Ectodermal cell (in vitro differentiated cells): Measurements from ENCODE around the gene EPHA1.
"Not testable (repeated sequence)": the region's sequence is repeated elsewhere in the genome, so short reads cannot be mapped to it uniquely, and the experiment has no call there.

Source experiments
- H3K27ac ChIP-seq: 2 replicates; pipeline ENCODE4 v1.7.0; 2013; ENCODE audit warnings: mild to moderate bottlenecking, low read depth, low read length; ENCODE audit not compliant: insufficient read depth, poor library complexity, severe bottlenecking
- H3K27me3 ChIP-seq: 2 replicates; pipeline ENCODE4 v1.7.0; 2013; ENCODE audit warnings: mild to moderate bottlenecking, low read length; ENCODE audit not compliant: insufficient read depth, control insufficient read depth, poor library complexity, severe bottlenecking
- H3K36me3 ChIP-seq: one replicate; pipeline ENCODE4 v1.7.0; 2013; ENCODE audit warnings: low read length; ENCODE audit not compliant: control insufficient read depth, insufficient read depth
- H3K4me1 ChIP-seq: one replicate; pipeline ENCODE4 v1.7.0; 2013; ENCODE audit warnings: low read length; ENCODE audit not compliant: control insufficient read depth, insufficient read depth
- H3K4me3 ChIP-seq: 2 replicates; pipeline ENCODE4 v1.7.0; 2013; ENCODE audit warnings: low read depth, low read length, control low read depth; ENCODE audit not compliant: insufficient read depth
- H3K9me3 ChIP-seq: 2 replicates; pipeline ENCODE4 v1.7.0; 2013; ENCODE audit warnings: mild to moderate bottlenecking, low read length, moderate library complexity; ENCODE audit not compliant: control insufficient read depth
- WGBS, 2 experiments: methylation state at CpG; one replicate each; pipeline ENCODE4 v1.1.7; 2013; ENCODE audit warnings: missing lambda C conversion rate in 2 of 2; 5-methylcytosine and 5-hydroxymethylcytosine counted together

Gene EPHA1

DNA sequence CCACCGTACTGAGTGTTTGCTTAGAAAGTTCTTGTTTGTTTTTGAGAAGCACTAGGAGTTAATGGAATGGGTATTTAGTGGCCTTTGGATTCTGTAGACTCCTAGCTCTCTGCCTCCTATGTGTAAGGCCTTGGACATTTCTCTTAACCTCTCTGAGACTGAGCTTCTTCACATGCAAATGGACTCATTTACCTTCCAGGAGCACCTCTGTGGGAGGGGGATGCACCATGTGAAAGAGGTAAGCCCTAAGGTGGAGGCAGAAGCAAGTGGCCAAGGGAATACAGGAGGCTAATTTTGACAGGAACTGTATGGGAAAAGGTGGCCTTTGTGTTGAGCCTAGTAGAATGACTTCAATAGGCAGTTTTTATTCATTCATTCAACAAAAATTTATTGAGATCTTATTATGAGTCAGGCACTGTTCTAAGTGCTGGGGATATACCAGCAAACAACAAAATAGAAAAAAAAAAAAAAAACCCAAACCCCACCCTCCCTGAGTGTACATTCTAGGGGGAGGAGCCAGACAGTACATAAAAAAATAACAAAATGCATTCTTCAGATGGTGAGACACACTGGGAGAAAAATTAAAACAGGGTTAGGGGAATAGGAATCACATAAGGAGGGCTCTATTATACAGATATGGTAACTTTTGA lies 9.2 kb upstream of the EPHA1 start:
- Histone ChIP-seq H3K9me3 (no peaks in the 10 kb centered on the region), H3K4me3 (no peak overlapping the region), H3K36me3 (no peaks in the 10 kb centered on the region), H3K27ac (no peak overlapping the region), H3K27me3 (no peaks in the 10 kb centered on the region), H3K4me1 (no peaks in the 10 kb centered on the region)
- WGBS, 2 experiments: 50 to 64% methylated on average over 1 of the region's 1 CpG

DNA sequence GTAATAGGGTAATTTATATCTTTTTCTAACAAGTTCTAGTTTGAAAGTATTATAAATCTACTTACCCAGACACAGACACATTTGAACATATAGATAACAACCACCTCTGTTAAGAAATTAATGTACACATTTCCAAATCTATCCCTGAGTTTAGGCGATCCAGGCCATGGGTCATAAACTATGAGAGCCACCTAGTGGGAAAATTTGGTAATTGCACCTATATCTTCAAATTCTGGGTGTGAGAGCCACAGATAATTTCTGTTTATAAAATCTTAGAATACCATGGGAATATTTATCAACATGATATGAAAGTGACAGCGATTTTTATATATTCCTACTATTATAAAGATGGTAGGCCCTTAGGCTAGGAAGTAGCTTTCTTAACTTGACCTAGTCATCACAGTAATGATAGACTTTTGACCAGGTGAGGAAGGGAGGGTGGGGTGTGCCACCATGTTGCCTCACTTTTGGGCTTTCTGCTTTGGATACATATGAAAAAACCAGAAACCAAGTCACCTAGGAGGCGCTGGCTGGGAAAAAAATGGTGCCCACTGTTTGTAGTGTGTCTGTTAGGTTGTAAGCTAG lies 8.0 kb upstream of the EPHA1 start:
- H3K9me3 ChIP-seq: no peaks in the 10 kb centered on the region
- no peaks in the 10 kb centered on the region for H3K36me3 ChIP-seq
- no peaks in the 10 kb centered on the region for H3K27me3 ChIP-seq
- H3K4me3 ChIP-seq: no peak overlapping the region
- H3K27ac ChIP-seq: no peak overlapping the region
- no peaks in the 10 kb centered on the region for H3K4me1 ChIP-seq
- WGBS, 2 experiments: 35 to 67% methylated on average over 2 of the region's 3 CpGs

DNA sequence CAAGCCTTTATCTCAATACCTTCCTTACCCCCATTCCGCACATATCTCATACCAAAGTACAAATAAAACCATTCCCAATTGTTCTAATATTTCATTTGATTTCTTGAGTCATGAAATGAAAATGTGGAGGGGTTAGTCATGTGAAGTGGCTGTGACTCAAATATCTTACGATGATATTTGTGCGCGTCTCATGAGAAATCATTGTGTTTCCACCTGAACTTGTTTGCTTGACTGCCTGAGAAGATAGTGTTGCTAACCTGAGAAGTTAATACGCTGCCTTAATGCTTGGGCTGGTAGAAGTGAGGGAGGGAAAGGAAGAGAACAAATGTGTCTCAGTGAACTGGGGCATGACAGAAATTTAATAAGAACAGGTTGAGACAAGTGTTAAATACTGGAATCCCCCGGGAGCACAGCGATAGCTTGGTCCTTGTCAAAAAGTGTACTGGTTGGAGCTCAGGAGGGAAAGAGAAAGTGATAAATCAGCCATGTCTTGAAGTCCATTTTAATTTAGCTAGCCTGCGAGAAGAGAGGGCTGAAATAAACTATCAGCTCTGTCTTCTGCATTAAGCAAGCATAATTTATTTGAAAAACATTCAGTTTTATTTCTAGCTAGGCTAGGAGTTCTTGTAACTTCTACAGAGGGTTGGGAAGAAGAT lies 7.2 kb upstream of the EPHA1 start:
- H3K36me3 ChIP-seq: no peaks in the 10 kb centered on the region
- 94 to 97% methylated on average over 7 to 8 of the region's 8 CpGs for WGBS, 2 experiments
- H3K27me3 ChIP-seq: no peaks in the 10 kb centered on the region
- H3K4me1 ChIP-seq: no peaks in the 10 kb centered on the region
- H3K9me3 ChIP-seq: no peaks in the 10 kb centered on the region
- no peak overlapping the region for H3K4me3 ChIP-seq
- H3K27ac ChIP-seq: no peak overlapping the region

DNA sequence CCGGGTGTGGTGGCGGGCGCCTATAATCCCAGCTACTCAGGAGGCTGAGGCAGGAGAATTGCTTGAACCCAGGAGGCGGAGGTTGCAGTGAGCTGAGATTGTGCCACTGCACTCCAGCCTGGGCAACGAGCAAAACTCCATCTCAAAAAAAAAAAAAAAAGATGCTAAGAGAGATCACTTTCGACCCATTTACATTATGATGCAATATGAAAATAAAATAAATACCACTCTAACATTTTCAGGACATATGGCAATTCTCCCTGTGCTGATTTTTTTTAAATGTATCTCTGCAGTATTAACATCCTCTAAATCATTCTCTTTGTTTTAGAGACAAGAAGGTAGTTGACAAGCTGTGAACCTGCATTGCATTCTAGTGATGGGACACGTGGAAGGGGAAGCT lies 6.6 kb upstream of the EPHA1 start:
- H3K36me3 ChIP-seq, H3K4me1 ChIP-seq, H3K9me3 ChIP-seq, H3K4me3 ChIP-seq, H3K27ac ChIP-seq, H3K27me3 ChIP-seq: not testable (repeated sequence)
- WGBS, 2 experiments: 82 to 90% methylated on average over 4 to 7 of the region's 7 CpGs

DNA sequence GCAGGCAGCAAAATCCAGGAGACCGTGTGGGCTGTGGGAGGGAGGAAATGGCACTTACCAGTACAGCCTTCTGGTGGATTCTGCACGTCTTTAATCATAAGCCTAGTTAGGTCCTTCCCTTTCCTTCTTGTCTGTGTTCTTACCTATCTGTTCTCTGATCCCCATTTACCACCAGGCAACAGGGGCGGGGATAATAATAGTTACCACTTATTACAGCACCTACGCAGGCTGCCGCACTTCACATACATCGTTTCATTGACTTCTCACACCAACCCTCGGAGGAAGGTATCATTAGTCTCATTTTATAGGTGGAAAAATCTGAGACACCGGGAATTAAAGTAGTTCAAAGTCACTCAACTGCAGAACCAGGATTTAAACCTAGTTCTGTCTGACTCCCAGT lies 4.5 kb upstream of the EPHA1 start:
- H3K9me3 ChIP-seq: no peaks in the 10 kb centered on the region
- peaks cover 11% of the 10 kb centered on the region for H3K4me1 ChIP-seq
- no peaks in the 10 kb centered on the region for H3K36me3 ChIP-seq
- peaks cover 11% of the 10 kb centered on the region for H3K27me3 ChIP-seq
- no peak overlapping the region for H3K4me3 ChIP-seq
- WGBS, 2 experiments: 91 to 93% methylated on average over 8 of the region's 8 CpGs
- no peak overlapping the region for H3K27ac ChIP-seq

DNA sequence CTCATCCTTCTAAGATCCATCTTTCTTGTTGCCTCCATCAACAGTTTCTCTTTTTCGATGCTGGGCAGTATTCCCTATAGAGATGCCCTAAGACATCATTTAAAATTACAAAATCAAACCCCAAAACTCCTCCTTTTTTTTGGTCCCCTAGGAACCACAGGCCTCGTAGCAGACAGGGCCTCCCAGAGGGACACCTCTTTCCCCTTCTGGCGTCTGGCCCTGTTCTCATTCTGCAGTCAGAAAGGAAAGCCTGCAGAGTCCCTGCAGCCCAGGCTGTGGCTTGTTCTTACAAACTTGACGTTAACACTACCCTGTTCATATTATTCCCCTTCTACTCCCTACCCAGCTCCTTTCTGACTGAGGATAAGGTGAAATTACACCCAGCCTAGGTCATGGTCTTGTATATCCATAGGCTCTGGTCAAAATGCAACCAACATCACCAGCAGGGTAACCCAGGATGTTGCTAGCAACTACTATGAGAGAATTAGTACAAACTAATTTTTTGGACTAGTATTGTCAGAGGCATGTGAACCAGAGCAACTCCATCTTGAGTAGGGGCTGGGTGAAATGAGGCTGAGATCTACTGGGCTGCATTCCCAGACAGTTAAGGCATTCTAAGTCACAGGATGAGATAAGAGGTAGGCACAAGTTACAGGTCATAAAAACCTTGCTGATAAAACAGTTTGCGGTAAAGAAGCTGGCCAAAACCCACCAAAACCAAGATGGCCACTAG lies 3.5 kb upstream of the EPHA1 start:
- Histone ChIP-seq H3K36me3 (no peaks in the 10 kb centered on the region), H3K27me3 (peaks cover 20% of the 10 kb centered on the region), H3K27ac (no peak overlapping the region), H3K4me1 (peaks cover 20% of the 10 kb centered on the region), H3K9me3 (no peaks in the 10 kb centered on the region), H3K4me3 (no peak overlapping the region)
- WGBS, 2 experiments: 82 to 87% methylated on average over 5 of the region's 5 CpGs

DNA sequence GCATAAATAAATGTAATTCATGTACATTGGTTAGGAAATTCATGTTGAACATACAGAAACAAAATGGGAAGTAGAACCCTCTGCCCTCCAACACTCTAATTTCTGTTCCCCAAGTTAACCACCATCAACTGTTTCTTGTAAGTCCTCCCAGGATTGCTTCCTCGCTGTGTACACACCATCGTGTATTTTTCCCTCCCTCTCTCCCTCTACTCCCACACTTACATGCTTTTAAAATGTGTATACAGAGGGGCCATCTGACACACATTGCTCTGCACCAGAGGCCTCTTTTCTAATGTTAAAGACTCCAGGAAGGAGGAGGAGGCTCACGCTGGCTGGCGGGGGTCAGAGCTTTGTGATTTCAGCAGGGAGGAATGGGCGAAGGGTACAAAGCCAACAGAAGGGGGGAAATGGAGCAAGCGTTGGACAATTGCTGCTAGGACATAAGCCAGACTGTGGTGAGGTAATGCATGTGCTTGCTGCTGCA lies 1.9 kb upstream of the EPHA1 start:
- Histone ChIP-seq H3K4me1 (peaks cover 20% of the 10 kb centered on the region), H3K27ac (no peak overlapping the region), H3K4me3 (no peak overlapping the region), H3K36me3 (no peaks in the 10 kb centered on the region), H3K27me3 (peaks cover 22% of the 10 kb centered on the region), H3K9me3 (no peaks in the 10 kb centered on the region)
- WGBS, 2 experiments: 9 to 11% methylated on average over 6 of the region's 6 CpGs

DNA sequence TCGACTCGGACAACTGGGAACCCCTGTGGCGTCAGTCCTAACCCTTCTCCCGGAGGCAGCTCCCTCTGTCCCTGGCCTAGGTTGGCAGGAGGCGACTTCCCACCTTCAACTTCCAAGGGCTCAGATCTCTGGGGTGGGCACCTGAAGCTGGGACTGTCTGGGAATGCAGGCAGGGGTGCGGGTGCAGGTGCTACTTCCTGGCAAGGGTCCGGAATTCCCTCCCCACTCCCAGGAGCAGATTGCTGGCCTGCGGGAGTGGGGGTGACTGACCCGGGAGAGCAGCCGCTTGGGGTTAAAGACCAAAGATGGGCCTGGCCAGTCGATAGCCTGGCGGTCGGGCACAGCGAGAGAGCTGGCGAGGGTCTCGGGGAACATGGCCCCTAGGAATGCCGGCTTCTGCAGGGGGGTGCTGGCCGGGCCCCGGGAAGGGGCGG lies 387 bp downstream of the EPHA1 start:
- Histone ChIP-seq H3K4me3 (no peak overlapping the region), H3K27me3 (peaks cover 22% of the 10 kb centered on the region), H3K36me3 (no peaks in the 10 kb centered on the region), H3K9me3 (no peaks in the 10 kb centered on the region), H3K4me1 (peaks cover 20% of the 10 kb centered on the region), H3K27ac (no peak overlapping the region)
- 4 to 5% methylated on average over 20 of the region's 20 CpGs for WGBS, 2 experiments

DNA sequence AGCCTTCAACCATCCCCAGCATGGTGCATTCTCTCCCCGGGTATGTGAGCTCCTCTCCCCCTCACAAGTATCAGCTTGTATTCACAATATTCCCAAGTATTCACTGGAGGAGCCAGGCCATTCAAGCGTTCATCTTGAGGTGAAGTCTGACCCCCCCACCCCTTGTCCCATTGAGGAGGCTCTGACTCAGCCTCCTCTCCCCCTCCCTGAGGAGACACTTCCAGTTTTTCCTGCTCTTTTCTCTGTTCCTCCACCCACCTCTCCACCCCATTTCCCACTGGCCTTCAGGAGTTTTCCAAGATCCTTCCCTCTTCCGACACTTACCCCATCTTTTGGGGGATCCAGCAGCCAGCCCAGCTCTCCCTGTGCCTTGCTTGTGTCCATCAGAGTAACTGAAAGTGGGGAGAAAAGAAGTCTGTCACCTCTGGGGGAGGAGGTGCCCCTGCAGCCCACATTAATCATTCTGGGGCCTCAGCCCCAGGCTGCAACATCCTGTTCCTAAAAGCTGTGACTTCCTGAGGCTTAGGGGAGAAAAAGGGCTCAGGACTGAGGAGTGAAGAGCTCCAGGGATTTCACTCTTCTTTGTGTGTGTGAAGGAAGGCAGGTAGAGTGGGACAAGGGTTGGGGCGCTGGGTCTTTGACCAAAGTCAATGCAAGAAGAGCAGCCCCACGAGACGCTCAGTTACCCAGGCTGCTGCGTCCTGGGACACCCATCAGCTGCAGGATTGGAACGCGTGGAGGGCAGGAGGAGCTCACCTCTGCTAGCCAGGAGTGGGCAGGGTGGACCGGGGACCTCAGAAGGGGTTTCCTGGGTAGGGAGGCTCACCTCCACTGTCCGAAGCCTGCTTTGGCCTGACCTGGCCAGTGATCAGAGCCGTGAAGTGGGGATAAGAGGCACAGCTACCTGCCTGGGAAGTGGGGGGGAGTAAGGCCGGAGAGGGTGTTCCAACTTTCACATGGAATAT lies 1.1 kb downstream of the EPHA1 start:
- Histone ChIP-seq H3K4me3 (no peak overlapping the region), H3K9me3 (no peaks in the 10 kb centered on the region), H3K27ac (no peak overlapping the region), H3K36me3 (no peaks in the 10 kb centered on the region), H3K4me1 (peaks cover 20% of the 10 kb centered on the region), H3K27me3 (peaks cover 22% of the 10 kb centered on the region)
- 31 to 32% methylated on average over 13 of the region's 13 CpGs for WGBS, 2 experiments
